ENCODE results near the gene CCNI2.

DNA sequence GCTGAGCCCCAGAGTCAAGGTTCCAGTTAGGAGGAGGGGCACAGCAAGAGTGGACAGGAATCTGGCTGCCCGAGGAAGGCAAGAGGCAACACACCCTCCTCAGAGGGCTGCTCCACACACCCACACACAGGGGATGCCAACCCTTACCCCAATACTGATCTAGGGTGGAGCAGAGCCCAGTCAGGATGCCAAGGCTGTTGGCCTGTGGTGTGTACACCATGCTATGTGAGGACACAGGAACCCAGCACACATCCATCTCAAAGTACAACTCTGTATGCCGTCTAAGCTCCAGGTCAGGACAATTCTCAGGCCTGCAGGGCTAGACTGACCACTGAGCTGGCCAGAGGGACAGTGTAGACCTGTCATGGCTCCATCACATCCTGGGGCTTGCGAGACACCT lies 27.2 kb downstream of the CCNI2 start:
- TF ChIP-seq RELA (CRISPR knock-in tag; IDR thresholded peaks at IDR 0.05; ENCODE audit: borderline replicate concordance), result no peak
- TF ChIP-seq MYBL2 (CRISPR knock-in tag; IDR thresholded peaks at IDR 0.05), result no peak
- TF ChIP-seq, protein P1, sequence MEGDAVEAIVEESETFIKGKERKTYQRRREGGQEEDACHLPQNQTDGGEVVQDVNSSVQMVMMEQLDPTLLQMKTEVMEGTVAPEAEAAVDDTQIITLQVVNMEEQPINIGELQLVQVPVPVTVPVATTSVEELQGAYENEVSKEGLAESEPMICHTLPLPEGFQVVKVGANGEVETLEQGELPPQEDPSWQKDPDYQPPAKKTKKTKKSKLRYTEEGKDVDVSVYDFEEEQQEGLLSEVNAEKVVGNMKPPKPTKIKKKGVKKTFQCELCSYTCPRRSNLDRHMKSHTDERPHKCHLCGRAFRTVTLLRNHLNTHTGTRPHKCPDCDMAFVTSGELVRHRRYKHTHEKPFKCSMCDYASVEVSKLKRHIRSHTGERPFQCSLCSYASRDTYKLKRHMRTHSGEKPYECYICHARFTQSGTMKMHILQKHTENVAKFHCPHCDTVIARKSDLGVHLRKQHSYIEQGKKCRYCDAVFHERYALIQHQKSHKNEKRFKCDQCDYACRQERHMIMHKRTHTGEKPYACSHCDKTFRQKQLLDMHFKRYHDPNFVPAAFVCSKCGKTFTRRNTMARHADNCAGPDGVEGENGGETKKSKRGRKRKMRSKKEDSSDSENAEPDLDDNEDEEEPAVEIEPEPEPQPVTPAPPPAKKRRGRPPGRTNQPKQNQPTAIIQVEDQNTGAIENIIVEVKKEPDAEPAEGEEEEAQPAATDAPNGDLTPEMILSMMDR (IDR thresholded peaks at IDR 0.05), result no peak
- TF ChIP-seq IRF2 (CRISPR knock-in tag; IDR thresholded peaks at IDR 0.05; ENCODE audit: borderline replicate concordance, low read depth), result no peak
- TF ChIP-seq, protein P2, sequence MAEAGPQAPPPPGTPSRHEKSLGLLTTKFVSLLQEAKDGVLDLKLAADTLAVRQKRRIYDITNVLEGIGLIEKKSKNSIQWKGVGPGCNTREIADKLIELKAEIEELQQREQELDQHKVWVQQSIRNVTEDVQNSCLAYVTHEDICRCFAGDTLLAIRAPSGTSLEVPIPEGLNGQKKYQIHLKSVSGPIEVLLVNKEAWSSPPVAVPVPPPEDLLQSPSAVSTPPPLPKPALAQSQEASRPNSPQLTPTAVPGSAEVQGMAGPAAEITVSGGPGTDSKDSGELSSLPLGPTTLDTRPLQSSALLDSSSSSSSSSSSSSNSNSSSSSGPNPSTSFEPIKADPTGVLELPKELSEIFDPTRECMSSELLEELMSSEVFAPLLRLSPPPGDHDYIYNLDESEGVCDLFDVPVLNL (CRISPR knock-in tag; IDR thresholded peaks at IDR 0.05; ENCODE audit: borderline replicate concordance, low read depth), result no peak
- TF ChIP-seq, protein P3, sequence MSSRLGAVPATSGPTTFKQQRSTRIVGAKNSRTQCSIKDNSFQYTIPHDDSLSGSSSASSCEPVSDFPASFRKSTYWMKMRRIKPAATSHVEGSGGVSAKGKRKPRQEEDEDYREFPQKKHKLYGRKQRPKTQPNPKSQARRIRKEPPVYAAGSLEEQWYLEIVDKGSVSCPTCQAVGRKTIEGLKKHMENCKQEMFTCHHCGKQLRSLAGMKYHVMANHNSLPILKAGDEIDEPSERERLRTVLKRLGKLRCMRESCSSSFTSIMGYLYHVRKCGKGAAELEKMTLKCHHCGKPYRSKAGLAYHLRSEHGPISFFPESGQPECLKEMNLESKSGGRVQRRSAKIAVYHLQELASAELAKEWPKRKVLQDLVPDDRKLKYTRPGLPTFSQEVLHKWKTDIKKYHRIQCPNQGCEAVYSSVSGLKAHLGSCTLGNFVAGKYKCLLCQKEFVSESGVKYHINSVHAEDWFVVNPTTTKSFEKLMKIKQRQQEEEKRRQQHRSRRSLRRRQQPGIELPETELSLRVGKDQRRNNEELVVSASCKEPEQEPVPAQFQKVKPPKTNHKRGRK (CRISPR knock-in tag; IDR thresholded peaks at IDR 0.05; ENCODE audit: borderline replicate concordance), result no peak

All from WTC11 (cell line).